K562 (cell line): ENCODE results near the gene ITPKB.

Source experiments
- CREM ChIP-seq: IDR thresholded peaks from 2 replicates; pipeline ENCODE4 v1.6.1; 2014; ENCODE audit warnings: antibody characterized with exemption, low read depth
- CTCF ChIP-seq, 3 experiments: IDR thresholded peaks in 2 of 3; conservative IDR thresholded peaks in 1 of 3; 2 replicates each; pipeline ENCODE4 v1.5.1; 2011 to 2012; ENCODE audit warnings: low read length in 3 of 3, mild to moderate bottlenecking in 3 of 3, control low read depth in 2 of 3, improper control_type of control experiment in 1 of 3, inconsistent platforms in 1 of 3, low read depth in 1 of 3, mixed read lengths in 1 of 3, moderate library complexity in 1 of 3; ENCODE audit not compliant: insufficient read depth in 2 of 3
- DPF2 ChIP-seq: fragments of 450-650 bp; IDR thresholded peaks from 2 replicates; pipeline ENCODE4 v1.6.1; 2016
- EGR1 ChIP-seq: fragments of 450-650 bp; conservative IDR thresholded peaks from 2 replicates; pipeline ENCODE4 v1.6.1; 2017; ENCODE audit warnings: mild to moderate bottlenecking
- ELK1 ChIP-seq: sonication (generic); formaldehyde crosslinking; IDR thresholded peaks from 2 replicates; pipeline ENCODE4 v1.8.1; 2022; ENCODE audit warnings: missing genetic modification reagents
- PTRF ChIP-seq: fragments of 450-650 bp; IDR thresholded peaks from 2 replicates; pipeline ENCODE4 v1.6.1; 2016; ENCODE audit warnings: mild to moderate bottlenecking, missing genetic modification characterization, missing compliant biosample characterization
- RB1 ChIP-seq: fragments of 450-650 bp; IDR thresholded peaks from 2 replicates; pipeline ENCODE4 v1.6.1; 2017; ENCODE audit warnings: low read depth, mild to moderate bottlenecking
- RNF2 ChIP-seq: sonication (generic); IDR thresholded peaks from 2 replicates; pipeline ENCODE4 v1.6.1; 2016
- SP2 ChIP-seq: IDR thresholded peaks from 2 replicates; pipeline ENCODE4 v1.6.1; 2011; ENCODE audit warnings: mild to moderate bottlenecking, low read depth, low read length, moderate library complexity; ENCODE audit not compliant: poor library complexity, severe bottlenecking; ENCODE audit errors: extremely low read depth
- STAT5B ChIP-seq: fragments of 250-450 bp; sonication (Bioruptor Pico); IDR thresholded peaks from 2 replicates; pipeline ENCODE4 v1.8.0; 2021; ENCODE audit warnings: mild to moderate bottlenecking, inconsistent platforms
- ZBTB26 ChIP-seq: fragments of 450-650 bp; formaldehyde crosslinking; IDR thresholded peaks from 2 replicates; pipeline ENCODE4 v1.4.0; 2022; ENCODE audit warnings: missing genetic modification characterization
- ZSCAN32 ChIP-seq: fragments of 450-650 bp; formaldehyde crosslinking; IDR thresholded peaks from 2 replicates; pipeline ENCODE4 v1.4.0; 2020; ENCODE audit warnings: mild to moderate bottlenecking, moderate library complexity

- no peak for TF ChIP-seq ZSCAN32 (CRISPR knock-in tag)
- no peak for TF ChIP-seq STAT5B (CRISPR knock-in tag)
- TF ChIP-seq ZBTB26: no peak
- no peak for TF ChIP-seq RB1
- TF ChIP-seq ELK1 (CRISPR knock-in tag): no peak
- TF ChIP-seq CREM: no peak
- TF ChIP-seq CTCF (IDR thresholded peaks at IDR 0.05 in 2 of 3, conservative IDR thresholded peaks at IDR 0.05 in 1 of 3; ENCODE audit: insufficient read depth in 2 of 3, low read depth in 1 of 3, low read length in 3 of 3): no peak
- TF ChIP-seq PTRF (tag): no peak
- TF ChIP-seq RNF2: no peak
- no peak for TF ChIP-seq EGR1
- no peak for TF ChIP-seq SP2
- TF ChIP-seq DPF2: no peak
Observed at GRCh38 chr1:226628612-226629155, 110.4 kb downstream of the ITPKB start.
